Measurements from ENCODE around the gene ST8SIA1.

Gene ST8SIA1

GRCh38 chr12:22217556-22217955 is 117.0 kb downstream of the ST8SIA1 start:
- Histone ChIP-seq H3K79me2 (ENCODE audit: low read length) (no peaks in the 10 kb centered on the region), H3K27ac (ENCODE audit: low read length) (no peak overlapping the region), H3K9ac (ENCODE audit: low read length) (no peak overlapping the region), H4K20me1 (ENCODE audit: insufficient read depth, low read length) (no peaks in the 10 kb centered on the region), H3K4me1 (ENCODE audit: low read length) (no peaks in the 10 kb centered on the region), H3K4me2 (ENCODE audit: low read depth, low read length) (no peak overlapping the region), H2AFZ (ENCODE audit: low read length) (no peak overlapping the region), H3K27me3 (replicated peaks; ENCODE audit: insufficient read depth, low read length) (no peaks in the 10 kb centered on the region), H3K9me2 (replicated peaks; ENCODE audit: insufficient read depth, low read length) (no peaks in the 10 kb centered on the region), H3K36me3 (replicated peaks; ENCODE audit: insufficient read depth, low read length) (no peaks in the 10 kb centered on the region), H3F3A (ENCODE audit: insufficient read depth, low read length) (no peaks in the 10 kb centered on the region), H3K9me3 (replicated peaks; ENCODE audit: insufficient read depth, low read length) (no peaks in the 10 kb centered on the region), H3K4me3 (ENCODE audit: low read length) (no peak overlapping the region)
- no peak for TF ChIP-seq EZH2 (optimal IDR thresholded peaks at IDR 0.05; ENCODE audit: low read depth, low read length)
- no peak for TF ChIP-seq EZH2phosphoT487 (IDR thresholded peaks at IDR 0.05; ENCODE audit: low read length)
- TF ChIP-seq CTCF (IDR thresholded peaks at IDR 0.05; ENCODE audit: low read length) = no peak
- no peak for DNase-seq

- no peaks in the 10 kb centered on the region for H3K79me2 ChIP-seq (ENCODE audit: low read length)
- no peaks in the 10 kb centered on the region for H3K4me1 ChIP-seq (ENCODE audit: low read length)
- H3K9ac ChIP-seq (ENCODE audit: low read length) = no peak overlapping the region
- no peak overlapping the region for H3K4me2 ChIP-seq (ENCODE audit: low read depth, low read length)
- DNase-seq = no peak
- TF ChIP-seq CTCF (IDR thresholded peaks at IDR 0.05; ENCODE audit: low read length) = no peak
- no peaks in the 10 kb centered on the region for H3K9me2 ChIP-seq (replicated peaks; ENCODE audit: insufficient read depth, low read length)
- H4K20me1 ChIP-seq (ENCODE audit: insufficient read depth, low read length) = no peaks in the 10 kb centered on the region
- H3K27me3 ChIP-seq (replicated peaks; ENCODE audit: insufficient read depth, low read length) = no peaks in the 10 kb centered on the region
- H3K4me3 ChIP-seq (ENCODE audit: low read length) = no peak overlapping the region
- H3K9me3 ChIP-seq (replicated peaks; ENCODE audit: insufficient read depth, low read length) = no peaks in the 10 kb centered on the region
- H3F3A ChIP-seq (ENCODE audit: insufficient read depth, low read length) = no peaks in the 10 kb centered on the region
- H3K27ac ChIP-seq (ENCODE audit: low read length) = no peak overlapping the region
- H3K36me3 ChIP-seq (replicated peaks; ENCODE audit: insufficient read depth, low read length) = no peaks in the 10 kb centered on the region
- H2AFZ ChIP-seq (ENCODE audit: low read length) = no peak overlapping the region
These were observed 118.8 kb downstream of the ST8SIA1 start for GRCh38 chr12:22215467-22216253.

GRCh38 chr12:22211128-22211527 is 123.4 kb downstream of the ST8SIA1 start:
- Histone ChIP-seq H2AFZ (ENCODE audit: low read length) (no peak overlapping the region), H3K27ac (ENCODE audit: low read length) (no peak overlapping the region), H3K79me2 (ENCODE audit: low read length) (no peaks in the 10 kb centered on the region), H3K9me3 (replicated peaks; ENCODE audit: insufficient read depth, low read length) (no peaks in the 10 kb centered on the region), H3K4me3 (ENCODE audit: low read length) (no peak overlapping the region), H3K4me2 (ENCODE audit: low read depth, low read length) (no peak overlapping the region), H4K20me1 (ENCODE audit: insufficient read depth, low read length) (no peaks in the 10 kb centered on the region), H3K9me2 (replicated peaks; ENCODE audit: insufficient read depth, low read length) (no peaks in the 10 kb centered on the region), H3K36me3 (replicated peaks; ENCODE audit: insufficient read depth, low read length) (no peaks in the 10 kb centered on the region), H3K27me3 (replicated peaks; ENCODE audit: insufficient read depth, low read length) (no peaks in the 10 kb centered on the region), H3K9ac (ENCODE audit: low read length) (no peak overlapping the region), H3K4me1 (ENCODE audit: low read length) (no peaks in the 10 kb centered on the region), H3F3A (ENCODE audit: insufficient read depth, low read length) (no peaks in the 10 kb centered on the region)
- no peak for TF ChIP-seq CTCF (IDR thresholded peaks at IDR 0.05; ENCODE audit: low read length)
- TF ChIP-seq EZH2 (optimal IDR thresholded peaks at IDR 0.05; ENCODE audit: low read depth, low read length) = no peak
- no peak for TF ChIP-seq EZH2phosphoT487 (IDR thresholded peaks at IDR 0.05; ENCODE audit: low read length)
- DNase-seq = no peak
